IPS-18a (cell line): ENCODE results near the gene PPIC.
A peak's percentile ranks its signal among the peaks of the same experiment; 100 is the strongest.

ENCODE experiments used
- H3K27ac ChIP-seq: one replicate; pipeline ENCODE4 v1.5.1; 2013; ENCODE audit warnings: low read length
- H3K27me3 ChIP-seq: one replicate; pipeline ENCODE4 v1.6.1; 2013; ENCODE audit warnings: mild to moderate bottlenecking, low read length; ENCODE audit not compliant: control insufficient read depth, insufficient read depth
- H3K36me3 ChIP-seq: one replicate; pipeline ENCODE4 v1.6.1; 2013; ENCODE audit warnings: low read depth, low read length; ENCODE audit not compliant: control insufficient read depth
- H3K4me1 ChIP-seq: one replicate; pipeline ENCODE4 v1.6.1; 2013; ENCODE audit warnings: low read depth, low read length; ENCODE audit not compliant: control insufficient read depth
- H3K4me3 ChIP-seq: one replicate; pipeline ENCODE4 v1.5.1; 2013; ENCODE audit warnings: low read length
- H3K9ac ChIP-seq: one replicate; pipeline ENCODE4 v1.6.1; 2013; ENCODE audit warnings: mild to moderate bottlenecking, low read length, moderate library complexity
- H3K9me3 ChIP-seq: one replicate; pipeline ENCODE4 v1.6.1; 2013; ENCODE audit warnings: low read depth, low read length; ENCODE audit not compliant: control insufficient read depth

The PPIC gene

GRCh38 chr5:123001808-123002207 lies 34.7 kb downstream of the PPIC start:
- H3K4me1 ChIP-seq, result peaks cover 10% of the 10 kb centered on the region
- H3K9me3 ChIP-seq, result no peaks in the 10 kb centered on the region
- H3K9ac ChIP-seq, result no peak overlapping the region
- H3K36me3 ChIP-seq, result no peaks in the 10 kb centered on the region
- H3K4me3 ChIP-seq, result no peak overlapping the region
- H3K27me3 ChIP-seq, result no peaks in the 10 kb centered on the region
- no peak overlapping the region for H3K27ac ChIP-seq

- H3K36me3 ChIP-seq, result no peaks in the 10 kb centered on the region
- no peak overlapping the region for H3K4me3 ChIP-seq
- no peak overlapping the region for H3K27ac ChIP-seq
- H3K9ac ChIP-seq, result no peak overlapping the region
- no peaks in the 10 kb centered on the region for H3K27me3 ChIP-seq
- H3K9me3 ChIP-seq, result no peaks in the 10 kb centered on the region
- H3K4me1 ChIP-seq, result peaks cover 11% of the 10 kb centered on the region
These were observed 35.8 kb downstream of the PPIC start for GRCh38 chr5:123000731-123001130.

GRCh38 chr5:122999947-123000563 lies 36.5 kb downstream of the PPIC start:
- H3K9ac ChIP-seq, result no peak overlapping the region
- H3K36me3 ChIP-seq, result no peaks in the 10 kb centered on the region
- no peaks in the 10 kb centered on the region for H3K9me3 ChIP-seq
- H3K4me1 ChIP-seq, result peaks cover 11% of the 10 kb centered on the region
- no peak overlapping the region for H3K27ac ChIP-seq
- no peak overlapping the region for H3K4me3 ChIP-seq
- no peaks in the 10 kb centered on the region for H3K27me3 ChIP-seq

- H3K36me3 ChIP-seq, result no peaks in the 10 kb centered on the region
- H3K27me3 ChIP-seq, result no peaks in the 10 kb centered on the region
- peaks cover 11% of the 10 kb centered on the region for H3K4me1 ChIP-seq
- H3K9ac ChIP-seq, result no peak overlapping the region
- H3K9me3 ChIP-seq, result no peaks in the 10 kb centered on the region
- no peak overlapping the region for H3K27ac ChIP-seq
- H3K4me3 ChIP-seq, result peak overlapping the region; percentile 28
These were observed 39.2 kb downstream of the PPIC start for GRCh38 chr5:122997294-122997693.

- no peaks in the 10 kb centered on the region for H3K36me3 ChIP-seq
- H3K9ac ChIP-seq, result no peak overlapping the region
- no peak overlapping the region for H3K27ac ChIP-seq
- H3K9me3 ChIP-seq, result no peaks in the 10 kb centered on the region
- peaks cover 11% of the 10 kb centered on the region for H3K4me1 ChIP-seq
- no peak overlapping the region for H3K4me3 ChIP-seq
- H3K27me3 ChIP-seq, result no peaks in the 10 kb centered on the region
These were observed 40.4 kb downstream of the PPIC start for GRCh38 chr5:122996091-122996490.

GRCh38 chr5:122985954-122986721 lies 50.4 kb downstream of the PPIC start:
- H3K27ac ChIP-seq, result no peak overlapping the region
- H3K36me3 ChIP-seq, result no peaks in the 10 kb centered on the region
- H3K27me3 ChIP-seq, result no peaks in the 10 kb centered on the region
- no peak overlapping the region for H3K9ac ChIP-seq
- H3K9me3 ChIP-seq, result no peaks in the 10 kb centered on the region
- H3K4me1 ChIP-seq, result no peaks in the 10 kb centered on the region
- H3K4me3 ChIP-seq, result no peak overlapping the region

GRCh38 chr5:122985006-122985700 lies 51.4 kb downstream of the PPIC start:
- no peaks in the 10 kb centered on the region for H3K36me3 ChIP-seq
- H3K4me3 ChIP-seq, result no peak overlapping the region
- H3K9ac ChIP-seq, result no peak overlapping the region
- H3K27ac ChIP-seq, result no peak overlapping the region
- no peaks in the 10 kb centered on the region for H3K27me3 ChIP-seq
- H3K9me3 ChIP-seq, result no peaks in the 10 kb centered on the region
- H3K4me1 ChIP-seq, result no peaks in the 10 kb centered on the region

- Histone ChIP-seq H3K27ac (no peak overlapping the region), H3K9ac (no peak overlapping the region), H3K9me3 (no peaks in the 10 kb centered on the region), H3K36me3 (no peaks in the 10 kb centered on the region), H3K27me3 (no peaks in the 10 kb centered on the region), H3K4me1 (no peaks in the 10 kb centered on the region), H3K4me3 (no peak overlapping the region)
These were observed 52.1 kb downstream of the PPIC start for GRCh38 chr5:122984425-122984824.

- H3K27ac ChIP-seq, result no peak overlapping the region
- H3K36me3 ChIP-seq, result no peaks in the 10 kb centered on the region
- no peaks in the 10 kb centered on the region for H3K4me1 ChIP-seq
- no peak overlapping the region for H3K9ac ChIP-seq
- H3K27me3 ChIP-seq, result no peaks in the 10 kb centered on the region
- H3K9me3 ChIP-seq, result no peaks in the 10 kb centered on the region
- H3K4me3 ChIP-seq, result no peak overlapping the region
These were observed 54.1 kb downstream of the PPIC start for GRCh38 chr5:122982376-122982775.

GRCh38 chr5:122981846-122982245 lies 54.7 kb downstream of the PPIC start:
- H3K36me3 ChIP-seq, result no peaks in the 10 kb centered on the region
- H3K27me3 ChIP-seq, result no peaks in the 10 kb centered on the region
- H3K4me3 ChIP-seq, result no peak overlapping the region
- H3K27ac ChIP-seq, result no peak overlapping the region
- no peak overlapping the region for H3K9ac ChIP-seq
- no peaks in the 10 kb centered on the region for H3K4me1 ChIP-seq
- no peaks in the 10 kb centered on the region for H3K9me3 ChIP-seq

GRCh38 chr5:122978644-122979297 lies 57.8 kb downstream of the PPIC start:
- Histone ChIP-seq H3K27me3 (no peaks in the 10 kb centered on the region), H3K36me3 (no peaks in the 10 kb centered on the region), H3K27ac (no peak overlapping the region), H3K9ac (no peak overlapping the region), H3K4me1 (no peaks in the 10 kb centered on the region), H3K4me3 (no peak overlapping the region), H3K9me3 (no peaks in the 10 kb centered on the region)
